Activated naive CD4-positive, alpha-beta T cell treated with anti-CD3 and anti-CD28 coated beads, Interleukin-2, amount 50 U/mL, for 72 hours (primary cell): ENCODE data around the gene IYD. TPM values are rescaled to one million over a fixed set of nuclear protein-coding genes. Genes with fewer than 3 reads are reported as not detected.
A peak's percentile ranks its signal among the peaks of the same experiment; 100 is the strongest.

Experiments used
- ATAC-seq, 2 donors: fragments of 150-1000 bp; cut with Tn5 transposase; 2 replicates each; pipeline ENCODE4 v1.10.0; 2021; ENCODE audit warnings: mild to moderate bottlenecking in 2 of 2, moderate library complexity in 2 of 2
- DNase-seq, 2 donors: peaks; one replicate each; pipeline ENCODE4 v3.0.0; 2021 to 2022; ENCODE audit warnings: low spot score in 2 of 2
- H3K27ac Mint-ChIP-seq, 2 donors: one replicate each; pipeline ENCODE4 v1.8.0; 2022; ENCODE audit warnings: mild to moderate bottlenecking in 2 of 2, mixed read lengths in 2 of 2
- H3K36me3 Mint-ChIP-seq, 2 donors: one replicate each; pipeline ENCODE4 v1.8.0; 2022; ENCODE audit warnings: mixed read lengths in 2 of 2
- H3K9me3 Mint-ChIP-seq, 2 donors: one replicate each; pipeline ENCODE4 v1.8.0; 2022; ENCODE audit warnings: mixed read lengths in 2 of 2
- total RNA-seq, 2 donors: library from RNA; stranded (reverse); gene quantifications; one replicate each; pipeline ENCODE4 v1.2.3, GENCODE V29; 2022

The IYD gene
- total RNA-seq, 2 donors from 2014 or later: not detected

- no peaks in the 10 kb centered on the region for H3K9me3 Mint-ChIP-seq
- DNase-seq: no peak
- H3K27ac Mint-ChIP-seq: no peak overlapping the region
- no peaks in the 10 kb centered on the region for H3K36me3 Mint-ChIP-seq
- ATAC-seq: no peak
Observed at GRCh38 chr6:150343434-150343833, 25.4 kb upstream of the IYD start.

GRCh38 chr6:150345781-150346180 is 23.0 kb upstream of the IYD start:
- no peak overlapping the region for H3K27ac Mint-ChIP-seq
- no peaks in the 10 kb centered on the region for H3K9me3 Mint-ChIP-seq
- DNase-seq (no peak), ATAC-seq (no peak)
- no peaks in the 10 kb centered on the region for H3K36me3 Mint-ChIP-seq

GRCh38 chr6:150346346-150346745 is 22.5 kb upstream of the IYD start:
- H3K9me3 Mint-ChIP-seq: no peaks in the 10 kb centered on the region
- no peaks in the 10 kb centered on the region for H3K36me3 Mint-ChIP-seq
- DNase-seq (no peak), ATAC-seq (no peak)
- H3K27ac Mint-ChIP-seq: no peak overlapping the region

- DNase-seq (no peak), ATAC-seq (no peak)
- no peaks in the 10 kb centered on the region for H3K9me3 Mint-ChIP-seq
- H3K27ac Mint-ChIP-seq: no peak overlapping the region
- H3K36me3 Mint-ChIP-seq: no peaks in the 10 kb centered on the region
Observed at GRCh38 chr6:150347845-150348244, 21.0 kb upstream of the IYD start.

- DNase-seq (no peak), ATAC-seq (no peak)
- no peak overlapping the region for H3K27ac Mint-ChIP-seq
- no peaks in the 10 kb centered on the region for H3K9me3 Mint-ChIP-seq
- no peaks in the 10 kb centered on the region for H3K36me3 Mint-ChIP-seq
Observed at GRCh38 chr6:150349546-150349945, 19.3 kb upstream of the IYD start.

- ATAC-seq (no peak), DNase-seq (no peak)
- H3K36me3 Mint-ChIP-seq: no peaks in the 10 kb centered on the region
- H3K27ac Mint-ChIP-seq: no peak overlapping the region
- no peaks in the 10 kb centered on the region for H3K9me3 Mint-ChIP-seq
Observed at GRCh38 chr6:150352321-150353296, 16.2 kb upstream of the IYD start.

- ATAC-seq (no peak), DNase-seq (no peak)
- no peak overlapping the region for H3K27ac Mint-ChIP-seq
- H3K36me3 Mint-ChIP-seq: no peaks in the 10 kb centered on the region
- no peaks in the 10 kb centered on the region for H3K9me3 Mint-ChIP-seq
Observed at GRCh38 chr6:150353445-150353844, 15.4 kb upstream of the IYD start.

GRCh38 chr6:150354754-150355571 is 13.8 kb upstream of the IYD start:
- H3K9me3 Mint-ChIP-seq: no peaks in the 10 kb centered on the region
- DNase-seq (no peak), ATAC-seq (no peak)
- no peaks in the 10 kb centered on the region for H3K36me3 Mint-ChIP-seq
- no peak overlapping the region for H3K27ac Mint-ChIP-seq

- ATAC-seq: no peak
- DNase-seq: no peak
- no peaks in the 10 kb centered on the region for H3K36me3 Mint-ChIP-seq
- no peaks in the 10 kb centered on the region for H3K9me3 Mint-ChIP-seq
- H3K27ac Mint-ChIP-seq: no peak overlapping the region
Observed at GRCh38 chr6:150355932-150356331, 12.9 kb upstream of the IYD start.

GRCh38 chr6:150361876-150362275 is 6.9 kb upstream of the IYD start:
- H3K36me3 Mint-ChIP-seq: no peaks in the 10 kb centered on the region
- no peak for DNase-seq
- no peaks in the 10 kb centered on the region for H3K9me3 Mint-ChIP-seq
- no peak for ATAC-seq
- H3K27ac Mint-ChIP-seq: no peak overlapping the region

- Mint-ChIP-seq H3K36me3 (no peaks in the 10 kb centered on the region), H3K9me3 (no peaks in the 10 kb centered on the region), H3K27ac (no peak overlapping the region)
- no peak for ATAC-seq
- DNase-seq: no peak
Observed at GRCh38 chr6:150363733-150364132, 5.1 kb upstream of the IYD start.

GRCh38 chr6:150366118-150366778 is 2.6 kb upstream of the IYD start:
- Mint-ChIP-seq H3K36me3 (no peaks in the 10 kb centered on the region), H3K9me3 (no peaks in the 10 kb centered on the region)

GRCh38 chr6:150369408-150369807 is 596 bp downstream of the IYD start:
- Mint-ChIP-seq H3K27ac (no peak overlapping the region), H3K9me3 (no peaks in the 10 kb centered on the region), H3K36me3 (no peaks in the 10 kb centered on the region)
- DNase-seq: no peak
- no peak for ATAC-seq

More at GRCh38 chr6:150366118-150366778, 2.6 kb upstream of the IYD start:
- DNase-seq: no peak
- no peak for ATAC-seq
- H3K27ac Mint-ChIP-seq: no peak overlapping the region

- H3K36me3 Mint-ChIP-seq: no peaks in the 10 kb centered on the region
- no peaks in the 10 kb centered on the region for H3K9me3 Mint-ChIP-seq
- DNase-seq (no peak), ATAC-seq (no peak)
- no peak overlapping the region for H3K27ac Mint-ChIP-seq
Observed at GRCh38 chr6:150370112-150370511, 1.3 kb downstream of the IYD start.

- DNase-seq (no peak), ATAC-seq (no peak)
- Mint-ChIP-seq H3K36me3 (no peaks in the 10 kb centered on the region), H3K9me3 (no peaks in the 10 kb centered on the region), H3K27ac (no peak overlapping the region)
Observed at GRCh38 chr6:150371356-150371755, 2.5 kb downstream of the IYD start.

- no peak for DNase-seq
- Mint-ChIP-seq H3K36me3 (no peaks in the 10 kb centered on the region), H3K27ac (no peak overlapping the region), H3K9me3 (no peaks in the 10 kb centered on the region)
- no peak for ATAC-seq
Observed at GRCh38 chr6:150372051-150372450, 3.2 kb downstream of the IYD start.

GRCh38 chr6:150373260-150373701 is 4.5 kb downstream of the IYD start:
- H3K27ac Mint-ChIP-seq: no peak overlapping the region
- DNase-seq (no peak), ATAC-seq (peak in 1 of 2 donors; percentile 49)
- no peaks in the 10 kb centered on the region for H3K9me3 Mint-ChIP-seq
- no peaks in the 10 kb centered on the region for H3K36me3 Mint-ChIP-seq
